ENCODE data around the gene VIP. TPM values are rescaled to one million over a fixed set of nuclear protein-coding genes. Genes with fewer than 3 reads are reported as not detected.

Gene VIP
- not detected in 5 replicates for total RNA-seq (2022; extraction: Qiagen RNA extraction; ENCODE audit: low read depth)

GRCh38 chr6:152750694-152751093, at the start of gene VIP:
TSS of gene VIP (plus strand) at chr6:152750797. CDS start at chr6:152752178, 1,381 bp downstream.

Other genes starting within 250 kb of the VIP start
- gene SYNE1, start 113.4 kb upstream of the VIP start, total RNA-seq (2022; extraction: Qiagen RNA extraction; ENCODE audit: low read depth): 36.9 to 49.8 TPM (median 42.2 TPM) in 5 replicates
- 0.03 to 0.10 TPM (median 0.06 TPM) in 4 of 5 replicates, not detected in the other for gene MYCT1, start 52.9 kb upstream of the VIP start, total RNA-seq (2022; extraction: Qiagen RNA extraction; ENCODE audit: low read depth)
- gene FBXO5, start 232.2 kb downstream of the VIP start, total RNA-seq (2022; extraction: Qiagen RNA extraction; ENCODE audit: low read depth): 18.4 to 22.9 TPM (median 20.9 TPM) in 5 replicates